ENCODE results near the gene FBXO17.
"Not testable (repeated sequence)": the region's sequence is repeated elsewhere in the genome, so short reads cannot be mapped to it uniquely, and the experiment has no call there.

Gene FBXO17, protein sequence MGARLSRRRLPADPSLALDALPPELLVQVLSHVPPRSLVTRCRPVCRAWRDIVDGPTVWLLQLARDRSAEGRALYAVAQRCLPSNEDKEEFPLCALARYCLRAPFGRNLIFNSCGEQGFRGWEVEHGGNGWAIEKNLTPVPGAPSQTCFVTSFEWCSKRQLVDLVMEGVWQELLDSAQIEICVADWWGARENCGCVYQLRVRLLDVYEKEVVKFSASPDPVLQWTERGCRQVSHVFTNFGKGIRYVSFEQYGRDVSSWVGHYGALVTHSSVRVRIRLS

DNA sequence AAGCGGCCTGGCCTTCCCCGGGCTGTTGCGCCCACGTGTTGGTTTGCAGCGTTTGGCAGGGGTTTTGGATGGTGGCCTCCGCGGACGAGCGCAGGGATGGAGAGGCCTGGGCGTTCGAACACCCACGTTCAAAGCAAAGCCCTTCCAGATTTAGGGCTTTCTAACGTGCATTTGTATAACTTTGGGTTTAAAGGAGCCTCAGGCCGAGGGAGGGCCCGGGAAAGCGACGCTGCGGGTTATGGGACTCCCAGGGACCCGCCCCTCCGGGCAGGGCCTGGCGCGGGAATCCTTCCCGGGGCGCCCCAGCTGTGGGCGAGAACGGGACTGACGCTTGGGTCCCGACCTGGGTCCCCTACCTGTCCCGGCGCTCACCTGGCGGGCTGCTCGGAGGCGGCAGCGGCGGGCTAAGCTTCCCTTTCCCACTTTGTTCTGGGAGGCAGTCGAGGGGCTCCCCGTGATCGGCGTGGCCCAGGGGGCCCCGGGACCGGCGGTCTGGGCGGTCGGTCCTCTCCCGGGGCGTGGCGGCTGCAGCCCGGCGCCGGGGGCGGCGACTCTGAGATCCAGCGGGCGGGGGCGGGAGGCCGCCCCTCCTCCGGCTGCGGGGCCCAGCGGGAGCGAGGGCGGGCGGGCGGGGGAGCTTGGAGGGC, at the start of gene FBXO17:
Gene FBXO17, minus strand, starts transcription at position 529 of the 647 bp plus-strand sequence. CDS start 25,423 bp downstream, outside the sequence.
- DNase-seq: no peak

DNA sequence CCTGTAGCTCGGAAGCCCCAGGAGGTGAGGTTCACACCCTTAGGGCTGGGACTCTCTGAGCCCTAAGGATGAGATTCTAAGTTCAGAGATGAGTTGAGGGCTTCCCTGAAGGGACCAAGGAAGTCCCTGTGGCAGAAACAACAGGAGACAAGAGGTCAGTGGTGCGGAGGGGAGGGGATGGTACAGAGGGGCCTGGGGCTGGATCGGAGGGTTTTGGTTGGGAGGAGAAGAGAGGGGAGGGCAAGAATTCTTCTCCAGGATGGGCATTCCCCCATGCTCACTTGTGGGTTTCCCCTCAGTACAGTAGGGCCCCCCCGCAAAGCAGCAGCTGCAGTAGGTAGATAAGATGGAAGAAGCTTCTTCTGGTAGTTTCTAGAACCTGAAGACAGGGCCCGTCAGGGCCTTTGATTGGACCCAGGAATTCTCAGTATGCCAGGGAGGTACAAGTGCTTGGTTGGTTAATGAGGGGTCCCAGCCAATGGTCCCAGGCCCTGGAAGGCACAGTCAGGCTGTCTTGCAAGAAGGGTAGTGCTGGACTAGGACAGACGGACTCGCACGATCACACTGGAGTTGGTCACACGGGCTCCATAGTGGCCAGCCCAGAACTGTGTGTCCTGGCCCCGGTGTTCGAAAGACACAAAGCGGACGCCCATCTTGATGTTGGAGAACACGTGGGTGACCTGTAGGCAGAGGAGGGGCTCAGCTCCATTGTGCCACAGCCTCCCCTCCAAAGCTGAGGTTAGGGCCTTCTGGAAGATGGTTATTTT, 49.5 kb upstream of the FBXO17 start:
- no peak for DNase-seq

DNA sequence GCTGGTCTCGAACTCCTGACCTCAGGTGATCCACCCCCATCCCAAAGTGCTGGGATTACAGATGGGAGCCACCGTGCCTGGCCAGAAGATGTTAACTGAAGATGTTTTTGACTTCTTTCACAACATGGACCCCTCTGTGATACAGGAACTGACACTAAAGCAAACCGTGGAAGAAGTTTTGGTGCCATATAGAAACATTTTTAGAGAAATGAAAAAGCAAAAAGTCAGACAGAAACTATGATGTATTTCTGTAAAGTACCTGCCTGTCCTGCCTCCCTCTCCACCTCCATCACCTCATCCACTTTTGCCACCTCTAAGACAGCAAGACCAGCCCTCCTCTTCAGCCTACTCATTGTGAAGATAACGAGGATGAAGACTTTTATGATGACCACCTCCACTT, 45.5 kb upstream of the FBXO17 start:
- DNase-seq: no peak

DNA sequence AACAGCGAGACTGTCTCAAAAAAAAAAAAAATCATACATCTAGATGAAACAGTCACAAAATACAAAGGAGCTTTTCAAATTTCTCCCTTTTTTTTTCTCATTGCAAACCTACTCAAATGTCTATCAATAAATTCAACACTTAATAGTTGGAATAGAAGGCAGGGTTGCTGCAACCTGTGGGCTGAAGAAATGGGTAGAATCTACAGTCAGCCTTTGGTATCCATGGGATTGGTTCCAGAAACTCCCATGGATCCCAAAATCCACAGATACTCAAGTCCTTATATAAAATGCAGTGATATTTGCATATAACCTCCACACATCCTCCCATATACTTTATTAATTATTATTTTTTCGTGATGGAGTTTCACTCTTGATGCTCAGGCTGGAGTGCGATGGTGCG, 42.1 kb upstream of the FBXO17 start:
- DNase-seq: no peak

DNA sequence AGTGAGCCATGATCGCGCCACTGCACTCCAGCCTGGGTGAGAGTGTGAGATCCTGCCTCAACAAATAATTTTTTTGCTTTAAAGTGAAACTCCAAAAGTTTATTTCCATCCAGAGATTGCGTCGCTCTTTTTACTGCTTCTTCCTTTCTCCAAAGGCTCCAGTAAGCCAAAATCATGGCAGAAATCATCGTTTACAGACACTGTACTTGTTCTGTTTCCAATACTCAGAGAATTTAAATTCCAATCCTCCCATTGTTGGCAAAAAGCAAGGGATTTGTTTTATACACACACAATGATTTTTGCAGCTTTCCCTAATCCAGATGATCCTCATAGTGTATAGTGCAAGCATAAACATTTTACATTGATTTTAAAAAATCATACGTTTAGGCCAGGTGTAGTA, 41.5 kb upstream of the FBXO17 start:
- no peak for DNase-seq

DNA sequence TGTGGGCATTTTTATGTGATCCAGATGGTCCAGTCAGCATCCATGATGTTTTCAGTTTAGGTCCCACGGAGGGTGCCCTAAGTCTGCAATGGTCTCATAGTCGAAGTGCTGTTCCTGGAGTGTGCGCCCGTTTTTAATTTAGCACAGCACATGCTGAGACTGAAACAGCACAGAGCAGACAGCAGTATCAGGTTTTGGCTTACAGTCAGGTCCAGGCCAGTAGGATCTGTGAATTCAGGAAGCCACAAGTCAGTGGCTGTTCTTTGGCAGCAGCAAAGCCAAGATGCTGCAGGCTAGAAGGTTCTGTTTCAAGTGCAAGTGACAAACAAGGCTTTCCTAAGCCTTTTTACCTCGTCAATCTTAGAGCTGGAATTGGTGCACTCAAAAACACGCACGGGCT, 38.5 kb upstream of the FBXO17 start:
- DNase-seq: no peak

DNA sequence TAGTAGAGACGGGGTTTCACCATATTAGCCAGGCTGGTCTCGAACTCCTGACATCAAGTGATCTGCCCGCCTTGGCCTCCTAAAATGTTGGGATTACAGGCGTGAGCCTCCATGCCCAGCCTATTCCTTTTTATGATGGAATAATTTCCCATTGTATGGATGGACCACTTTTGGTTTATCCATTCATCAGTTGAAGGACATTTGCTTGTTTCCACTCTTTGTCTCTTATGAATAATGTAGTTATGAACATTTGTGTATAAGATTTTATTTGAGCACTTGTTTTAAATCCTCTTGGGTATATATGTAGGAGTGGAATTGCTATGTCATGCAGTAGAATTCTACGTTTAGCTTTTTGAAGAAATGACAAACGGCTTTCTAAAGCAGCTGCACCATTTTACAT, 33.5 kb upstream of the FBXO17 start:
- DNase-seq: no peak

DNA sequence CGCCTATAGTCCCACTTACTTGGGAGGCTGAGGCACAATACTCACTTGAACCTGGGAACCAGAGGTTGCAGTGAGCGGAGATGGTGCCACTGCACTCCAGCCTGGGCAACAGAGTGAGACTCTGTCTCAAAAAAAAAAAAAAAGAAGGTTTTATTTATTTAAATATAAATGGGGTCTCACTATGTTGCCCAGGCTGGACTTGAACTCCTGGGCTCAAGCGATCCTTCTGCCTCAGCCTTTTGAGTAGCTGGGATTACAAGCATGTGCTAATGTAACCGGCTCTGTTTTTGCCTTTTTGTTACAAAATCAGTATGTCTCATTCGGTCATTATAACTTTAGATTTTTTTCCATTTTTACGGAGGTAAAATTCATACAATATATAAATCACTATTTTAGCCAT, 32.6 kb upstream of the FBXO17 start:
- no peak for DNase-seq

DNA sequence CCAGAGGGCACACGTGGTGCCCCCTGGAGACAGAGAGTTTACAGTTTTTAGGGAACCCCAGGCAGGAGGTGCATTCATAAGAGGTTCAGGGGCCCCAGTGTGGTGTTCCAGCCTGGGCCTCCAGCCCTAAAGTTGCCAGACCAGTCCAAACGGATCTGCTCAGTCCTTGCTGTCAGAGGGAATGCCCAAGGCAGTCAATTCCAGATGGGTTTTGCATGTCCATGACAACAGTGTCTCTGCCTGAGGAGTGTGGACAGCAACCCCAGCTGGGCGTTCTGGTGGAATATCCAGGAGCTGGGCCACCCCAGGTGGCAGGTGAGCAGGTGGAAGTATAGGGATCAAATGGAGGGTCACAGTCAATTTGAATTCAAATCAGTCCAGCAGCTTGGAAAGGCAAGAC, 31.6 kb upstream of the FBXO17 start:
- DNase-seq: no peak

DNA sequence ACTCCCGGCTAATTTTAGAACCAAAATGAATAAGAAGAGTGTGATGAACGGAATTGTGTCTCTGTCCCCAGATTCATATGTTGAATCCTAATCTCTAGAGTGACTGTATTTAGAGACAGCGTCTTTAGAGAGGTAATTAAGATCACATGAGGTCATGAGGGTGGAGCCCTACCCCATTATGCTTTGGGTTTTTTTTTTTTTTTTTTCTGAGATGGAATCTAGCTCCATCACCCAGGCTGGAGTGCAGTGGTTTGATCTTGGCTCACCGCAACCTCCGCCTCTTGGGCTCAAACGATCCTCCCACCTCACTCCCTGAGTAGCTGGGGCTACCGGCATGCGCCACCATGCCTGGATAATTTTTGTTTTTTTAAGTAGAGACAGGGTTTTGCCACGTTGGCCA, 28.9 kb upstream of the FBXO17 start:
- no peak for DNase-seq

DNA sequence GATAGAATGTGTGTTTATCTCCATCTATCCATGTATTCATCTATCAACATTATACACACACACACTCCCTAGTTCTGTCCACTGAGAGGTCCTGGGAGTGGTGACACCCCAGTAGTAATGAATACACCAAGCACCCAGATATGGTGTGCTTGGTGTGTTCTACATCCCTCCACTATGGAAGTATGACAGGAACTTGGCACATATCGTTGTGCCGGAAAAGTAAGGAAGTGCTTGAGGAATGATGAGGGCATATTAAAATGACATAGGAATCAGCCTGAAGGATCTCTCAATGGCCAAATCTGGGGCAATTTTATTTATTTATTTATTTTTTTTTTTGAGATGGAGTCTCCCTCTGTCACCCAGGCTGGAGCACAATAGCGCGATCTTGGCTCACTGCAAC, 28.3 kb upstream of the FBXO17 start:
- no peak for DNase-seq

DNA sequence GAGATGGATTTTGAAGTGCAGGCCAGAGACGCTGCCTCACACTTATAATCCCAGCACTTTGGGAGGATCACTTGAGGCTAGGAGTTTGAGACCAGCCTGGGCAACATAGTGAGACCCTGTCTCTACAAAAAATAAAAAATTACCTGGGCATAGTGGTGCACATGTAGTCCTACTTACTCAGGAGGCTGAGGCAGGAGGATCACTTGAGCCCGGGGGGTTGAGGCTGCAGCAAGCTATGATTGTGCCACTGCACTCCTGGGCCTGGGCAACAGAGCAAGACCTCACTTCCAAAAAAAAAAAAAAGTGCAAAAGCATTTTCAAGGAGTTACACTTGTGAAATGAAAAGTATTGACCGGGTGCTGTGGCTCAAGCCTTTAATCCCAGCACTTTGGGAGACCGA, 27.6 kb upstream of the FBXO17 start:
- DNase-seq: no peak

DNA sequence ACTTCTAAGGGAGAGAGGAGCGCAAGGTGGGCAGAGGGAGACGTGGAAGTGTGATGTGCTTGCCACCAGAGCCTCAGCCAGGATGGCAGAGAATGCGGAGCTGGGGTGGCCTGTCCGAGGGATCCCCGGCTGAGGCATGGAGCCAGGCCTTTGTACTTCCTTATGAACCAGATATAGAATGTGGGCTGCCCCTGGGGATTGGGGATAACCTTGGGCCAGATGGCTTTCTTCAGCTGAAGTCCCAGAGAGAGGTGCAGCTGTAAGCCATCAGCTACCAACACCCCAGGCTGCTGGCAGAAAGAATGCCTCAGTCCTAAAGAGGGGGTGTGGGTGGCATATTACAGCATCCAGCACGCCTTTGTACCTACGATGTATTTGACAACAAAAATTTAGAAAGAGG, 25.5 kb upstream of the FBXO17 start:
- DNase-seq: no peak

DNA sequence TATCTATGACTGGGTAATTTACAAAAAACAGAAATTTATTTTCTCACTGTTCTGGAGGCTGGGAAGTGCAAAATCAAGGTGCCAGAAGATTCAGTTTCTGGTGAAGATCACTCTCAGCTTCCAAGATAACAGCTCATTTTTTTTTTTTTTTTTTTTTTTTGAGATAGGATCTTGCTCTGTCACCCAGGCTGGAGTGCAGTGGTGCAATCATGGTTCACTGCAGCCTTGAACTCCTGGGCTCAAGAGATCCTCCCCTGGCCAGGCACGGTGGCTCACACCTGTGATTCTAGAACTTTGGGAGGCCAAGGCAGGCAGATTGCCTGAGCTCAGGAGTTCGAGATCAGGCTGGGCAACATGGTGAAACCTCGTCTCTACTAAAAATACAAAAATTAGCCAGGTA, 22.0 kb upstream of the FBXO17 start:
- DNase-seq: not testable (repeated sequence)

DNA sequence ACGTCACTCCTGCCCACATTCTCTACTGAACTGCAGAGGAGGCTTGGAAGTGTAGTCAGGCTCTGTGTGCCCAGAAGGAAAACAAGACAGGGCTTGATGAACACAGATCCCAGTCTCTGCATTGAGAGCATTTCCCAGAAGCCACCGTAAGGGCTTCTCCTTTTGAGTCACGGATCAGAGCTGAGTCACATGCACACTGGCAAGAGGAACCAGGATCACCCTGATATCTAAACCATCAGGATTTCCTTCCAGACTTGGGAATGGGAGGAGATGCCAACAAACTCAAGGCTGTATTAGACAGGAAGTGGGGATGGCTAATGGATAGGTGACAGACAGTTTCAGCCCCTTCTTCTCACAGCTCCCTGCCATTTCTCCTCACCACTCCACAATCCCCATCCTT, 17.7 kb upstream of the FBXO17 start:
- no peak for DNase-seq

DNA sequence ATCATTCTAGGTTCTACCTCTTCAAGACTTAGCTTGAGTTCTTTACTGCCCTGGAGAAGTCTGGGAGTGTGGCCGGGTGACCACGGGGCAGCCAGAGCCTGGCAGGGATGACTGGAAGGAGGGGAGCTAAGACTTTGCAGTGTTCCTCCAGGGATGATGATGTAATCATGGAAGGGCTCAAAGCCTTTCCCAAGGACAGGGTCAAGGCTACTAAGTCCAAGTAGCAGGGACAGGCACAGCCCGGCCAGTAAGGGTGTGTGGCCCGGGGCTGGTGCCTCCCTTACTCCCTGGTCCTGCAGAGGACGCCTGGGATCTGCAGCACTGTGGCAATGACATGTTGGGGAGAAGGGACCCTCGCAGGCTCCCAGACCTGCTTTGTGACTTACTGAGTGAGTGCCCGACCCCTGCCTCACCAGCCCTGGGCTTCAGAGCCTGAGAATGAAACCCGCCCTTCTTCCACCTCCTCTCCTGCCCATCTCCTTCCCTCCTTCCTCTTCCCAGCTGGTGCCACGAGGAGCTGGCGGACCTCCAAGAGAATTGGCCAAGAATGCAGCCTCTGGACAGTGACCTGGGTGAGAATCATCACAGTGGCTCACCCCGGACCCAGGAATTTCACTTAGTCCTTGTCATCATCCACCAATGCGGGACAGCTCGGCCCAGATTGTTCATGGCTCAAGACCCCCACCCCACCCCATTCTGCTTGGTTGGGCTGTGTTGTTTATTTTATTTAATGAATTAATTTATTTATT, 15.6 kb upstream of the FBXO17 start:
- DNase-seq: no peak

DNA sequence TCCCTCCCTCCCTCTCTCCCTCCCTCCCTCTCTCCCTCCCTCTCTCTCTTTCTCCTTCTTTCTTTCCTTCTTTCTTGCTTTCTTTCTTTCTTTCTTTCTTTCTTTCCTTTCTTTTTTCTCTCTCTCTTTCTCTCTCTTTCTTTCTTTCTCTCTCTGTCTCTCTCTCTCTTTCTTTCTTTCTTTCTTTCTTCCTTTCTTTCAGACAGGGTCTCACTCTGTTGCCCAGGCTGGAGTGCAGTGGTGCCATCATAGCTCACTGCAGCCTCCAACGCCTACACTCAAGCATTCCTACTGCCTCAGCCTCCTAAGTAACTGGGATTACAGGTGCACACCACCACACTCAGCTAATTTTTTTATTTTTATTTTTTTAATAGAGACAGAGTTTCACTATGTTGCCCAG, 14.1 kb upstream of the FBXO17 start:
- DNase-seq: not testable (repeated sequence)

DNA sequence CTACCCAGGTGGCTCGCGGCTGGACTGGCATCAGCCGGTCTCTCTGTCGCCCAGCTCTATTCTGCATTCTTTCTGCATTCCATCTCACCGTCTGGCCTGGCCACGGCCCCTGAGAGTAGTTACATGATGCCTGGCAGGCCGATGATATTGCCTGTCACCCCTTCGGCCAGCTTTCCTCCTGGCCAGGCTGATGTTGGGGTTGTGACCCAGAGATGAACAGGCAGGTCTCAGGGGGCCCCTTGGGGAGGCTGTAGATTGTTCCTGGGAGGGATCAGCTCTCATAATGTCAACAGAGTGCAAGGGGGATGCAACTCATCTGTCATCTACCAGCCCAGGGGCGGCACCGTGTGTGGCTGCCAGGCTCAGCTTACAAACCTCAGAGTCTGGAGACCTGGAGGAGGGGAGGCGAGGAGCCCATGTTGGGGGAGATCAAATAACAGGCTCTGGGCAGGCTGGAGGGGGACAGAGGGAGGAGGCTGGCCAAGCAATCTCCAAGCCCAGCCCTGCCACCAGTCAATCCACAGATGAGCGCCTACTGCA, 13.6 kb upstream of the FBXO17 start:
- DNase-seq: no peak

DNA sequence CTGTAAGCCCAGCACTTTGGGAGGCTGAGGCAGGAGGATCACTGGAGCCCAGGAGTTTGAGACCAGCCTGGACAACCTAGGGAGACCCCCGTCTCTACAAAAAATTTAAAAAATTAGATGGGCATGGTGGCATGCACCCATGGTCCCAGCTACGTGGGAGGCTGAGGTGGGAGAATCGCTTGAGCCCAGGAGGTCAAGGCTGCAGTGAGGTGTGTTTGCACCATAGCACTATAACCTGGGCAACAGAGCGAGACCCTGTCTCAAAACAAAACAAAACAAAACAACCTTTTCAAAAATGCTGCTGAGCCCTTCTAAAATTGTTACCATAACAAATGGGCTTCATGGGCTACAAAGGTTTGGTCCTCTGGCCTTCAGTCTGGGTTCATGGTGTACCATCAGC, 13.1 kb upstream of the FBXO17 start:
- not testable (repeated sequence) for DNase-seq

DNA sequence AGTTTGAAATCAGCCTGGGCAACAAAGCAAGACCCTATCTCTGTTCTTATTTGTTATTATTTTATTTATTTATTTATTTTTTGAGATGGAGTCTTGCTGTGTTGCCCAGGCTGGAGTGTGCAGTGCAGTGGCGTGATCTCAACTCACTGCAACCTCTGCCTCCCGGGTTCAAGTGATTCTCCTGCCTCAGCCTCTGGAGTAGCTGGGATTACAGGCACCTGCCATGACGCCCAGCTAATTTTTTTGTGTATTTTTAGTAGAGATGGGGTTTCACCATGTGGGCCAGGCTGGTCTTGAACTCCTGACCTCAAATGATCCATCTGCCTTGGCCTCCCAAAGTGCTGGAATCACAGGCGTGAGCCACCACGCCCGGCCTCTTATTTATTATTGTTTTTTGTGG, 12.2 kb upstream of the FBXO17 start:
- not testable (repeated sequence) for DNase-seq

DNA sequence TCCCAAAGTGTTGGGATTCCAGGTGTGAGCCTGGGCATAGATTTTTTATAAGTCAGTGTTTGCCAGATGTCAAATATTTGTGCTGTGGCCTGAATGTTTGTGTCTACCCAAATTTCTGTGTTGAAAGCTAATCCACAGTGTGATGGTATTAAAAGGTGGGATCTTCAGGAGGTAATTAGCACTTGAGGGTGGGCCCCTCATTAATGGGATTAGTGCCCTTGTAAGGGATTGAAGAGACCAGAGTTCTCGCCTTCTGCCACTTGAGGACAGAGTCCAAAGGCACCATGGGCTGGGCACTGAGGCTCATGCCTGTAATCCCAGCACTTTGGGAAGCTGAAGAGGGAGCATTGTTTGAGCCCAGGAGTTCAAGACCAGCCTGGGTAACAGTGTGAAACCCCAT, 9.7 kb upstream of the FBXO17 start:
- DNase-seq: no peak

DNA sequence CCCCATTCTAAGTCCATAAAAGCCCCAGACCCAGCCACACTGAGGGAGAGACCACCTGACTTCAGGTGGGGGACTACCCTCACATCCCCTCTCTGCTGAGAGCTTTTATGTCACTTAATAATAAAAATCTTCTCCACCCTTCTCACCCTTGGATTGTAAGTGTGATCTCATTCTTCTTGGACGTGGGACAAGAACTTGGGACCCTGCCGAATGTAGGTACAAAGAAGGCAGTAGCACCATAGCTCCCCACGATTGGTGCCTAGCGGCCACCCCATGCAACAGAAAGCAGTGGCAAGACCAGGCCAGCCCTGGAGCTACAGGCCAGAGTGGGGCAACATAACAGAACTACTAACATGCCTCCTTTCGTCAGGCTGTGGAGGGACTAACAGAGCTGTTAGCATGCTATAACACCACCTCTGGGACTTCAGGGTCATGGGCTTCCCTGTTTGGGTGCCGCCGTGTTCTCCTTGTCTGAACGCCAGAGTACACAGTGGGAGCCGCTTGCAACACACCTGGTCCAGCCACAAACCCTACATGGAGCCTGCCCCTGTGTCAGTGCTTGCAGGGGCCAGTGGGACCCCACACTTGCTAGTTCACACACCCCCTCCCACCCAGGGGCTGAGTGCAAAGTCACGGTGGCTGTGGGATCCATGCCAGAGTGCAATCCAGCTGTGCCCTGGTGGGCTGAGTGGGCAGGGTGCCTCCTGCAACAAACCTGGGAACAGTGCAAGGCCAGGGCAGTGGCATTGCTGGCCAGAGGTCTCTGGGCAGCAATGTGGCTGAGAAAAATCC, 5.2 kb upstream of the FBXO17 start:
- no peak for DNase-seq

Measured in activated naive CD4-positive, alpha-beta T cell treated with Interleukin-2 at 50 U/mL for 16 hours (primary cell).